AG09309 (cell line): ENCODE data around the gene DTX3L.

Experiments used
- DNase-seq: peaks from one replicate; pipeline ENCODE4 v3.0.0-alpha.2; 2010; ENCODE audit warnings: low read depth
- H3K4me3 ChIP-seq: 2 replicates; pipeline ENCODE4 v1.5.1; 2011; ENCODE audit warnings: mild to moderate bottlenecking, low read depth, low read length, moderate library complexity; ENCODE audit not compliant: control insufficient read depth
- CTCF ChIP-seq: IDR thresholded peaks from 2 replicates; pipeline ENCODE4 v1.5.1; 2011; ENCODE audit warnings: mild to moderate bottlenecking, low read depth, low read length, inconsistent platforms; ENCODE audit not compliant: insufficient read depth, control insufficient read depth; ENCODE audit errors: missing control alignments

DTX3L gene

GRCh38 chr3:122530164-122530563 lies 34.0 kb upstream of the DTX3L start:
- DNase-seq, result no peak
- H3K4me3 ChIP-seq, result no peak overlapping the region
- TF ChIP-seq CTCF, result no peak

GRCh38 chr3:122533480-122533879 lies 30.7 kb upstream of the DTX3L start:
- H3K4me3 ChIP-seq, result no peak overlapping the region
- no peak for TF ChIP-seq CTCF
- DNase-seq, result no peak

GRCh38 chr3:122533931-122534334 lies 30.2 kb upstream of the DTX3L start:
- peak; percentile 61 for DNase-seq
- TF ChIP-seq CTCF, result no peak

GRCh38 chr3:122535964-122536631 lies 28.0 kb upstream of the DTX3L start:
- no peak for TF ChIP-seq CTCF
- no peak for DNase-seq
- H3K4me3 ChIP-seq, result no peak overlapping the region

More at GRCh38 chr3:122533931-122534334, 30.2 kb upstream of the DTX3L start:
- no peak overlapping the region for H3K4me3 ChIP-seq

- H3K4me3 ChIP-seq, result no peak overlapping the region
- TF ChIP-seq CTCF, result no peak
Observed at GRCh38 chr3:122536632-122537001, 27.5 kb upstream of the DTX3L start.

GRCh38 chr3:122538956-122539490 lies 25.1 kb upstream of the DTX3L start:
- TF ChIP-seq CTCF, result no peak
- DNase-seq, result no peak
- no peak overlapping the region for H3K4me3 ChIP-seq

More at GRCh38 chr3:122536632-122537001, 27.5 kb upstream of the DTX3L start:
- DNase-seq, result no peak

GRCh38 chr3:122546151-122546550 lies 18.0 kb upstream of the DTX3L start:
- DNase-seq, result no peak
- TF ChIP-seq CTCF, result no peak
- H3K4me3 ChIP-seq, result no peak overlapping the region
